GM18870 (cell line): ENCODE data around the gene RABL3.
"Not testable (repeated sequence)": the region's sequence is repeated elsewhere in the genome, so short reads cannot be mapped to it uniquely, and the experiment has no call there.

Experiments used
- ATAC-seq: cut with Tn5 transposase; IDR thresholded peaks from one replicate; pipeline ENCODE4 v1.9.1; 2021; ENCODE audit warnings: moderate library complexity; ENCODE audit not compliant: unreplicated experiment

The RABL3 gene

GRCh38 chr3:120745466-120745865 lies 3.1 kb upstream of the RABL3 start:
- ATAC-seq: no peak

- no peak for ATAC-seq
These were observed 1.4 kb upstream of the RABL3 start for GRCh38 chr3:120743556-120744195.

GRCh38 chr3:120742849-120743365 lies 591 bp upstream of the RABL3 start:
- peak; percentile 12 for ATAC-seq

GRCh38 chr3:120741837-120742197 lies 499 bp downstream of the RABL3 start:
- peak; percentile 16 for ATAC-seq

GRCh38 chr3:120741320-120741719 lies 996 bp downstream of the RABL3 start:
- no peak for ATAC-seq

- ATAC-seq: not testable (repeated sequence)
These were observed 4.3 kb downstream of the RABL3 start for GRCh38 chr3:120738006-120738405.

- ATAC-seq: no peak
These were observed 11.5 kb downstream of the RABL3 start for GRCh38 chr3:120730576-120731542.

- ATAC-seq: no peak
These were observed 15.5 kb downstream of the RABL3 start for GRCh38 chr3:120726791-120727190.

GRCh38 chr3:120719167-120719834 lies 23.0 kb downstream of the RABL3 start:
- ATAC-seq: not testable (repeated sequence)

GRCh38 chr3:120713262-120713661 lies 29.1 kb downstream of the RABL3 start:
- ATAC-seq: no peak

- ATAC-seq: no peak
These were observed 31.9 kb downstream of the RABL3 start for GRCh38 chr3:120710369-120710768.

GRCh38 chr3:120708408-120708807 lies 33.9 kb downstream of the RABL3 start:
- ATAC-seq: peak; percentile 59

- ATAC-seq: no peak
These were observed 35.4 kb downstream of the RABL3 start for GRCh38 chr3:120706950-120707349.

- ATAC-seq: no peak
These were observed 36.3 kb downstream of the RABL3 start for GRCh38 chr3:120705884-120706582.

- ATAC-seq: no peak
These were observed 43.0 kb downstream of the RABL3 start for GRCh38 chr3:120699333-120699732.

- no peak for ATAC-seq
These were observed 48.7 kb downstream of the RABL3 start for GRCh38 chr3:120693439-120694171.

GRCh38 chr3:120689395-120689794 lies 52.9 kb downstream of the RABL3 start:
- ATAC-seq: no peak

- peak; percentile 100 for ATAC-seq
These were observed 54.2 kb downstream of the RABL3 start for GRCh38 chr3:120688121-120688520.

GRCh38 chr3:120685411-120685810 lies 56.9 kb downstream of the RABL3 start:
- ATAC-seq: no peak

GRCh38 chr3:120684896-120685295 lies 57.4 kb downstream of the RABL3 start:
- ATAC-seq: no peak
